ENCODE measurements around the gene ZNF829.
A peak's percentile ranks its signal among the peaks of the same experiment; 100 is the strongest.

ZNF829 gene

GRCh38 chr19:36931684-36932083 lies 15.6 kb upstream of the ZNF829 start:
- DNase-seq (ENCODE audit: low read depth), result no peak
- TF ChIP-seq MYC (IDR thresholded peaks at IDR 0.05; ENCODE audit: low read depth, low read length), result no peak
- no peak for TF ChIP-seq MAX (IDR thresholded peaks at IDR 0.05; ENCODE audit: low read depth, low read length)
- no peak for TF ChIP-seq CTCF (IDR thresholded peaks at IDR 0.05; ENCODE audit: low read depth, low read length)
- no peak for TF ChIP-seq POLR2A (IDR thresholded peaks at IDR 0.05; ENCODE audit: extremely low read depth, insufficient read length)
- H3K4me3 ChIP-seq (ENCODE audit: low read depth, low read length), result no peak overlapping the region

- no peak overlapping the region for H3K4me3 ChIP-seq (ENCODE audit: low read depth, low read length)
- no peak for TF ChIP-seq CTCF (IDR thresholded peaks at IDR 0.05; ENCODE audit: low read depth, low read length)
- no peak for TF ChIP-seq MYC (IDR thresholded peaks at IDR 0.05; ENCODE audit: low read depth, low read length)
- no peak for TF ChIP-seq MAX (IDR thresholded peaks at IDR 0.05; ENCODE audit: low read depth, low read length)
- no peak for TF ChIP-seq POLR2A (IDR thresholded peaks at IDR 0.05; ENCODE audit: extremely low read depth, insufficient read length)
- no peak for DNase-seq (ENCODE audit: low read depth)
These were observed 2.0 kb upstream of the ZNF829 start for GRCh38 chr19:36918090-36918489.

GRCh38 chr19:36916991-36917390 lies 900 bp upstream of the ZNF829 start:
- DNase-seq (ENCODE audit: low read depth), result peak; percentile 3
- TF ChIP-seq MAX (IDR thresholded peaks at IDR 0.05; ENCODE audit: low read depth, low read length) (no peak), CTCF (IDR thresholded peaks at IDR 0.05; ENCODE audit: low read depth, low read length) (no peak), MYC (IDR thresholded peaks at IDR 0.05; ENCODE audit: low read depth, low read length) (no peak), POLR2A (IDR thresholded peaks at IDR 0.05; ENCODE audit: extremely low read depth, insufficient read length) (no peak)

GRCh38 chr19:36898422-36898821 lies 17.7 kb downstream of the ZNF829 start:
- TF ChIP-seq CTCF (IDR thresholded peaks at IDR 0.05; ENCODE audit: low read depth, low read length), result no peak
- TF ChIP-seq MYC (IDR thresholded peaks at IDR 0.05; ENCODE audit: low read depth, low read length), result no peak
- no peak for TF ChIP-seq MAX (IDR thresholded peaks at IDR 0.05; ENCODE audit: low read depth, low read length)
- no peak for TF ChIP-seq POLR2A (IDR thresholded peaks at IDR 0.05; ENCODE audit: extremely low read depth, insufficient read length)
- DNase-seq (ENCODE audit: low read depth), result no peak
- no peak overlapping the region for H3K4me3 ChIP-seq (ENCODE audit: low read depth, low read length)

More at GRCh38 chr19:36916991-36917390, 900 bp upstream of the ZNF829 start:
- peak overlapping the region; percentile 69 for H3K4me3 ChIP-seq (ENCODE audit: low read depth, low read length)

- TF ChIP-seq MAX (IDR thresholded peaks at IDR 0.05; ENCODE audit: low read depth, low read length) (no peak), POLR2A (IDR thresholded peaks at IDR 0.05; ENCODE audit: extremely low read depth, insufficient read length) (no peak), CTCF (IDR thresholded peaks at IDR 0.05; ENCODE audit: low read depth, low read length) (no peak), MYC (IDR thresholded peaks at IDR 0.05; ENCODE audit: low read depth, low read length) (no peak)
- DNase-seq (ENCODE audit: low read depth), result no peak
These were observed 21.2 kb downstream of the ZNF829 start for GRCh38 chr19:36894849-36895383.

More at GRCh38 chr19:36894849-36895383, 21.2 kb downstream of the ZNF829 start:
- H3K4me3 ChIP-seq (ENCODE audit: low read depth, low read length), result no peak overlapping the region
